ENCODE measurements around the gene TBX10. TPM values are rescaled to one million over a fixed set of nuclear protein-coding genes. Genes with fewer than 3 reads are reported as not detected.

The TBX10 gene
- total RNA-seq, 1 experiment from 2014 or later: not detected

DNA sequence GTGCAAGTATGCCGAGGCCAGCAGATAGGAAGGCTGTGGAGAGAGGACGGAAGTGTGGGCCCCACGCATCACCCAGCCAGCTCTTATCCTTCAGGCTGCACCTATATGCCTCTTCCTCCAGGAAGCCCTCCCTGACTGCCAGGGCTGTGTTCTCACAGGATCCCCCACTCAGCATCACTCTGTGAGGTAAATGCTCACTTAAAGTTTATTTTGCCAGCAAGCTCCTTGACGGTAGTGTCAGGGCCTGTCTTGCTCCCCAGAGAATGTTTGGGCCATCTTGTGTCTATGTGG is 4.4 kb downstream of the TBX10 start:
- no peak overlapping the region for H3K9ac ChIP-seq (ENCODE audit: low read length)
- no peak overlapping the region for H3K4me3 ChIP-seq (replicated peaks in 1 of 2; ENCODE audit: low read depth in 1 of 2, low read length in 2 of 2)
- no TSS peak for BruUV-seq (replicated peaks)
- H3K27me3 ChIP-seq (ENCODE audit: insufficient read depth, low read length): no peaks in the 10 kb centered on the region
- no peak for ATAC-seq
- H3K9me2 ChIP-seq (ENCODE audit: insufficient read depth): no peaks in the 10 kb centered on the region
- no peak overlapping the region for H3K27ac ChIP-seq (ENCODE audit: low read depth, low read length)
- no peaks in the 10 kb centered on the region for H3K79me2 ChIP-seq (ENCODE audit: insufficient read depth, low read length)
- POLR2A ChIA-PET: no interaction called here
- RAD21 ChIA-PET (ENCODE audit: low non-redundant PET in 1 of 2, low total read pairs in 2 of 2, uncharacterized antibody in 2 of 2, unreplicated experiment in 2 of 2): interaction anchor here (0.6 to 0.8 kb wide), 2 partner anchors 31 to 567 kb away, joined by 3 read pairs; no protein-coding TSS in a partner anchor
- H3K4me1 ChIP-seq (ENCODE audit: control insufficient read depth in 1 of 2, insufficient read depth in 2 of 2, low read length in 2 of 2): peaks cover 5 to 11% of the 10 kb centered on the region in 2 experiments; a peak in 3 of 4 replicates
- intact Hi-C loops (cut with micrococcal nuclease): loop anchor here (10.0 kb wide), 1 partner anchor 80 kb away; no protein-coding TSS in a partner anchor
- no peak for DNase-seq (ENCODE audit: low read depth, low spot score)
- H4K20me1 ChIP-seq (ENCODE audit: insufficient read depth): no peaks in the 10 kb centered on the region
- no peak for TF ChIP-seq SP1 (IDR thresholded peaks at IDR 0.05; ENCODE audit: low read depth)
- TF ChIP-seq JUND (IDR thresholded peaks at IDR 0.05): no peak
- TF ChIP-seq TCF7L2 (IDR thresholded peaks at IDR 0.05; ENCODE audit: borderline replicate concordance, extremely low read depth, insufficient read depth, insufficient read length): no peak
- no peak for TF ChIP-seq CEBPB (IDR thresholded peaks at IDR 0.05; ENCODE audit: low read depth)
- TF ChIP-seq SRF (IDR thresholded peaks at IDR 0.05; ENCODE audit: low read depth): no peak
- TF ChIP-seq, protein P1, sequence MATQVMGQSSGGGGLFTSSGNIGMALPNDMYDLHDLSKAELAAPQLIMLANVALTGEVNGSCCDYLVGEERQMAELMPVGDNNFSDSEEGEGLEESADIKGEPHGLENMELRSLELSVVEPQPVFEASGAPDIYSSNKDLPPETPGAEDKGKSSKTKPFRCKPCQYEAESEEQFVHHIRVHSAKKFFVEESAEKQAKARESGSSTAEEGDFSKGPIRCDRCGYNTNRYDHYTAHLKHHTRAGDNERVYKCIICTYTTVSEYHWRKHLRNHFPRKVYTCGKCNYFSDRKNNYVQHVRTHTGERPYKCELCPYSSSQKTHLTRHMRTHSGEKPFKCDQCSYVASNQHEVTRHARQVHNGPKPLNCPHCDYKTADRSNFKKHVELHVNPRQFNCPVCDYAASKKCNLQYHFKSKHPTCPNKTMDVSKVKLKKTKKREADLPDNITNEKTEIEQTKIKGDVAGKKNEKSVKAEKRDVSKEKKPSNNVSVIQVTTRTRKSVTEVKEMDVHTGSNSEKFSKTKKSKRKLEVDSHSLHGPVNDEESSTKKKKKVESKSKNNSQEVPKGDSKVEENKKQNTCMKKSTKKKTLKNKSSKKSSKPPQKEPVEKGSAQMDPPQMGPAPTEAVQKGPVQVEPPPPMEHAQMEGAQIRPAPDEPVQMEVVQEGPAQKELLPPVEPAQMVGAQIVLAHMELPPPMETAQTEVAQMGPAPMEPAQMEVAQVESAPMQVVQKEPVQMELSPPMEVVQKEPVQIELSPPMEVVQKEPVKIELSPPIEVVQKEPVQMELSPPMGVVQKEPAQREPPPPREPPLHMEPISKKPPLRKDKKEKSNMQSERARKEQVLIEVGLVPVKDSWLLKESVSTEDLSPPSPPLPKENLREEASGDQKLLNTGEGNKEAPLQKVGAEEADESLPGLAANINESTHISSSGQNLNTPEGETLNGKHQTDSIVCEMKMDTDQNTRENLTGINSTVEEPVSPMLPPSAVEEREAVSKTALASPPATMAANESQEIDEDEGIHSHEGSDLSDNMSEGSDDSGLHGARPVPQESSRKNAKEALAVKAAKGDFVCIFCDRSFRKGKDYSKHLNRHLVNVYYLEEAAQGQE (IDR thresholded peaks at IDR 0.05; ENCODE audit: low read depth): no peak
- H3K36me3 ChIP-seq (ENCODE audit: control insufficient read depth in 1 of 2, insufficient read depth in 2 of 2, low read length in 2 of 2): no peaks in the 10 kb centered on the region
- no peak overlapping the region for H3K4me2 ChIP-seq (ENCODE audit: low read length)
- no peak overlapping the region for H2AFZ ChIP-seq (ENCODE audit: low read depth, low read length, poor library complexity, severe bottlenecking)
- CTCF ChIA-PET: no interaction called here
- H3K9me3 ChIP-seq (ENCODE audit: control insufficient read depth in 1 of 2, insufficient read depth in 1 of 2, low read depth in 1 of 2, low read length in 2 of 2): no peaks in the 10 kb centered on the region

Data from HCT116 (cell line).